OCI-LY7 (cell line): ENCODE data around the gene ZCRB1. TPM values are rescaled to one million over a fixed set of nuclear protein-coding genes. Genes with fewer than 3 reads are reported as not detected.

Experiments
- BruUV-seq: library from RNA; stranded (reverse); fragments of 400-500 nt; replicated peaks from 2 replicates; lab custom pipeline; 2021; lab: Mats Ljungman, UMichigan
- CTCF ChIA-PET: fragments of 300-600 bp; sonication (Branson Sonifier 250); formaldehyde crosslinking; loops from one replicate; lab custom pipeline; 2022; ENCODE audit warnings: antibody characterized with exemption; ENCODE audit not compliant: unreplicated experiment; lab: Charles Lee
- POLR2A ChIA-PET: fragments of 300-600 bp; sonication (Branson Sonifier 250); formaldehyde crosslinking; loops from one replicate; lab custom pipeline; 2022; ENCODE audit warnings: antibody characterized with exemption; lab: Charles Lee
- DNase-seq: peaks from one replicate; pipeline ENCODE4 v3.0.0-alpha.2; 2015; ENCODE audit warnings: low spot score
- H2AFZ ChIP-seq: fragments of 200-600 bp; sonication (generic), shearing (Covaris generic); 2 replicates; pipeline ENCODE4 v1.6.1; 2014; ENCODE audit warnings: mild to moderate bottlenecking, antibody characterized with exemption, low read length, moderate library complexity
- H3K27ac ChIP-seq: fragments of 200-600 bp; sonication (generic); 2 replicates; pipeline ENCODE4 v1.5.1; 2014; ENCODE audit warnings: mixed run types, low read depth, mild to moderate bottlenecking, moderate library complexity, low read length, inconsistent platforms; ENCODE audit not compliant: poor library complexity, severe bottlenecking
- H3K36me3 ChIP-seq: fragments of 200-600 bp; sonication (generic); 2 replicates; pipeline ENCODE4 v1.6.1; 2014; ENCODE audit warnings: mild to moderate bottlenecking, antibody characterized with exemption, low read length, moderate library complexity, mixed read lengths; ENCODE audit not compliant: insufficient read depth
- H3K4me1 ChIP-seq: fragments of 200-600 bp; sonication (generic); 2 replicates; pipeline ENCODE4 v1.5.1; 2014; ENCODE audit warnings: mild to moderate bottlenecking, low read length; ENCODE audit not compliant: insufficient read depth, poor library complexity, severe bottlenecking
- H3K4me2 ChIP-seq: fragments of 200-600 bp; sonication (generic); 2 replicates; pipeline ENCODE4 v1.6.1; 2014; ENCODE audit warnings: mild to moderate bottlenecking, low read length
- H3K4me3 ChIP-seq: fragments of 200-600 bp; sonication (generic); 2 replicates; pipeline ENCODE4 v1.5.1; 2014; ENCODE audit warnings: mild to moderate bottlenecking, low read depth, low read length; ENCODE audit not compliant: poor library complexity, severe bottlenecking
- H3K79me2 ChIP-seq: fragments of 200-600 bp; sonication (generic); 2 replicates; pipeline ENCODE4 v1.6.1; 2016; ENCODE audit warnings: low read depth, mild to moderate bottlenecking, low read length, moderate library complexity, mixed read lengths; ENCODE audit not compliant: insufficient read depth
- H3K9me2 ChIP-seq: fragments of 200-600 bp; sonication (generic); 2 replicates; pipeline ENCODE4 v1.6.1; 2016; ENCODE audit warnings: mild to moderate bottlenecking, low read length, mixed read lengths; ENCODE audit not compliant: insufficient read depth
- H3K9me3 ChIP-seq: fragments of 200-600 bp; sonication (generic); 2 replicates; pipeline ENCODE4 v1.6.1; 2014; ENCODE audit warnings: mild to moderate bottlenecking, mixed run types, low read length, mixed read lengths
- H4K20me1 ChIP-seq: fragments of 200-600 bp; sonication (generic); 2 replicates; pipeline ENCODE4 v1.6.1; 2014; ENCODE audit warnings: mild to moderate bottlenecking, antibody characterized with exemption, low read length, moderate library complexity, mixed read lengths; ENCODE audit not compliant: insufficient read depth
- CTCF ChIP-seq: fragments of 200-600 bp; sonication (generic); conservative IDR thresholded peaks from 2 replicates; pipeline ENCODE4 v1.5.1; 2014; ENCODE audit warnings: mild to moderate bottlenecking, antibody characterized with exemption, low read length, moderate library complexity, mixed read lengths
- EZH2phosphoT487 ChIP-seq: fragments of 200-600 bp; sonication (generic); IDR thresholded peaks from 2 replicates; pipeline ENCODE4 v1.6.1; 2018; ENCODE audit warnings: low read depth, borderline replicate concordance, mild to moderate bottlenecking, mixed run types, antibody characterized with exemption, low read length, moderate library complexity, mixed read lengths
- intact Hi-C: fragments of 100-400 bp; cut with micrococcal nuclease; formaldehyde crosslinking; loops from one replicate; pipeline ENCODE4 v1.10.0; 2022; ENCODE audit not compliant: unreplicated experiment
- total RNA-seq, 2 experiments: library from RNA; depleted of rRNA in 1 of 2; stranded (reverse); fragments of >200 nt in 1 of 2; shearing (Covaris generic) in 1 of 2; gene quantifications; 2 replicates each; pipeline ENCODE4 v1.2.3, GENCODE V29; 2014 to 2022

The ZCRB1 gene
- total RNA-seq, 2 experiments from 2014 or later: 25.7 to 56.0 TPM

- Histone ChIP-seq H2AFZ (no peak overlapping the region), H3K27ac (no peak overlapping the region), H3K36me3 (peaks cover 81% of the 10 kb centered on the region), H3K4me1 (no peaks in the 10 kb centered on the region), H3K4me2 (no peak overlapping the region), H4K20me1 (peaks cover 15% of the 10 kb centered on the region), H3K9me2 (no peaks in the 10 kb centered on the region), H3K79me2 (peaks cover 83% of the 10 kb centered on the region), H3K9me3 (no peaks in the 10 kb centered on the region), H3K4me3 (no peak overlapping the region)
- ChIA-PET POLR2A (interaction anchor here (0.6 to 1.2 kb wide), 2 partner anchors 13 to 257 kb away, joined by 3 read pairs; no protein-coding TSS in a partner anchor), CTCF (no interaction called here)
- TF ChIP-seq CTCF (no peak), EZH2phosphoT487 (no peak)
- DNase-seq: no peak
- no TSS peak for BruUV-seq
- intact Hi-C loops: no loop called here
These were observed 12.4 kb upstream of the ZCRB1 start for GRCh38 chr12:42338280-42338679.

GRCh38 chr12:42336286-42336685 is 10.4 kb upstream of the ZCRB1 start:
- peaks cover 34% of the 10 kb centered on the region for H4K20me1 ChIP-seq
- no peak overlapping the region for H3K4me2 ChIP-seq
- H3K9me3 ChIP-seq: no peaks in the 10 kb centered on the region
- TSS peak; percentile 1 for BruUV-seq
- H3K4me1 ChIP-seq: peaks cover 13% of the 10 kb centered on the region
- no peaks in the 10 kb centered on the region for H3K9me2 ChIP-seq
- ChIA-PET POLR2A (interaction anchor here (1.0 to 2.0 kb wide), 4 partner anchors 9 to 194 kb away, joined by 3 to 13 read pairs (median 4); no protein-coding TSS in a partner anchor), CTCF (no interaction called here)
- H2AFZ ChIP-seq: no peak overlapping the region
- no peak for DNase-seq
- intact Hi-C loops: no loop called here
- TF ChIP-seq CTCF: no peak
- H3K36me3 ChIP-seq: peaks cover 70% of the 10 kb centered on the region
- H3K79me2 ChIP-seq: peaks cover 83% of the 10 kb centered on the region
- no peak overlapping the region for H3K4me3 ChIP-seq
- H3K27ac ChIP-seq: no peak overlapping the region
